ENCODE data around the gene SHROOM2.
A peak's percentile ranks its signal among the peaks of the same experiment; 100 is the strongest.

SHROOM2 gene

GRCh38 chrX:9897761-9898161 is 111.5 kb downstream of the SHROOM2 start:
- no peak overlapping the region for H3K27ac ChIP-seq
- DNase-seq (ENCODE audit: low spot score), result no peak
- ChIA-PET CTCF (no interaction called here), POLR2A (ENCODE audit: low non-redundant PET) (no interaction called here)
- no peak for TF ChIP-seq CTCF (conservative IDR thresholded peaks at IDR 0.05; ENCODE audit: low read depth)

DNA sequence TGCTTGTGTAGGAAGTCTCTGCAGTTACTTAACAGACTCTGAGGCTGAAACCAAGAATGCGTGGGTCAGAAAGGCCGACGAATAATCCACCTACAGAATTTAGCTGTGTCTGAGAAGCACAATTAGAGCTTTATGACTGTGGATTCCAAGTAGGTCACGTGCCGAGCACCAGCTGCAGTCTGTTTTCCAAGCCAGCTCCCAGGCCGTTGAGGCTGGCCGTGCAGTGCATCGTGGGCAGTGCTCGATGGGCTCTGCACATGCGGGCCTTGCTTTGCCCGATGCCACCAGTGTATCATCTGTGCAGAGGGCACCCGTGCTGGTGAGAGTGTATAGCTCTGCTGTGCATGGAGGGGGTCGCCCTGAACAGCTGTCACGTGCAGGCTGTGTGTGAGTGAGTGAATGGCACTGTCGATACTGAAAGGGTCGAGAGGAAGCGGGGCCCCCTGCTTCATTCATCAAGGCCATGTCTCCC is 113.4 kb downstream of the SHROOM2 start:
- POLR2A ChIA-PET (ENCODE audit: low non-redundant PET), result no interaction called here
- CTCF ChIA-PET, result no interaction called here
- no peak overlapping the region for H3K27ac ChIP-seq
- DNase-seq (ENCODE audit: low spot score), result no peak
- TF ChIP-seq CTCF (conservative IDR thresholded peaks at IDR 0.05; ENCODE audit: low read depth), result no peak

- peak; percentile 50 for DNase-seq (ENCODE audit: low spot score)
- CTCF ChIA-PET, result interaction anchor here (0.6 kb wide), 1 partner anchor 1714 kb away, joined by 6 read pairs; no protein-coding TSS in a partner anchor
- peak overlapping the region; percentile 82 for H3K27ac ChIP-seq
These were observed 116.4 kb downstream of the SHROOM2 start for GRCh38 chrX:9902656-9903055.

DNA sequence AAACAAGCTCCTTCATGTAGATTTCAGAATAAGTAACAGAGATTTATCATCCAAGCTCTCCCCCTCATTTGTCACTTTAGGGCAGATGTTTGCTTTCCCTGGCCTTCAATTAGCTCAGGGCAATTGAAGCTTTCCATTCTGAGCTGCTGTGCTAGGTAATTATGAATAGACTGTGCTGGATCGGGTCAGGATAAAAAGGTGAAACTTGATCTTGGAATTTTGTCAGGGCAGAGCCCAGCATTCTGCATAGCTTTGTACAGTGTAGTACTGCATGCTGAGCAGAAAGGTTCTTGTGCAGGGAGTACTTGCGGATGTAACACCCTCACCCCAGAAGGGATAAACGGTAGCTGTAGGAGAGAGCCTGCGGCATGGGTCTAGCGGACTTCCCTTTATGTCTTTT is 116.9 kb downstream of the SHROOM2 start:
- POLR2A ChIA-PET (ENCODE audit: low non-redundant PET), result interaction anchor here (0.6 kb wide), 1 partner anchor 12 kb away, joined by 3 read pairs; no protein-coding TSS in a partner anchor
- TF ChIP-seq CTCF (conservative IDR thresholded peaks at IDR 0.05; ENCODE audit: low read depth), result no peak
- CTCF ChIA-PET, result interaction anchor here (0.6 kb wide), 1 partner anchor 1714 kb away, joined by 6 read pairs; no protein-coding TSS in a partner anchor
- H3K27ac ChIP-seq, result peak overlapping the region; percentile 82
- DNase-seq (ENCODE audit: low spot score), result no peak

More at GRCh38 chrX:9902656-9903055, 116.4 kb downstream of the SHROOM2 start:
- POLR2A ChIA-PET (ENCODE audit: low non-redundant PET), result interaction anchor here (0.6 kb wide), 1 partner anchor 11 kb away, joined by 3 read pairs; no protein-coding TSS in a partner anchor
- TF ChIP-seq CTCF (conservative IDR thresholded peaks at IDR 0.05; ENCODE audit: low read depth), result no peak

DNA sequence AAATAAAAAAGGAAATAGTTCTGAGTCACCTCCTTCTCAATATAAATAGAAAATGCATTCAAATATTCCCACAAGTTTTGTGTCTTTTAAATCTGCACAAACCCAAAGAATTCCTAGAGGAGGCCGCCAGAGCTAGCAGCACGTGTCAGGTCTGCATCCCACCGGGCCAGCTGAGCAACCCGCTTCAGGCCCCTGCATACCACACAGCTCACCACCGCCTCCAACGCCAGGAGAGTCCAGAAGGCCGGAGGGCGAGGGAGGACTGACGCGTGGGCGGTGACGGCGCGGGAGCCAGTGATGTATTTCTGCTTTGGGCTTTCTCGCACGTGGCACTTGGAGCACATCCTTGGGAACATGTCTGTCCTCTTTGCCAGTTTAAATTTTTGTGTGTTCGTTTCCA is 119.1 kb downstream of the SHROOM2 start:
- no peak overlapping the region for H3K27ac ChIP-seq
- no peak for TF ChIP-seq CTCF (conservative IDR thresholded peaks at IDR 0.05; ENCODE audit: low read depth)
- CTCF ChIA-PET, result interaction anchor here (0.6 kb wide), 1 partner anchor 1089 kb away, joined by 5 read pairs; no protein-coding TSS in a partner anchor
- no peak for DNase-seq (ENCODE audit: low spot score)
- POLR2A ChIA-PET (ENCODE audit: low non-redundant PET), result no interaction called here

DNA sequence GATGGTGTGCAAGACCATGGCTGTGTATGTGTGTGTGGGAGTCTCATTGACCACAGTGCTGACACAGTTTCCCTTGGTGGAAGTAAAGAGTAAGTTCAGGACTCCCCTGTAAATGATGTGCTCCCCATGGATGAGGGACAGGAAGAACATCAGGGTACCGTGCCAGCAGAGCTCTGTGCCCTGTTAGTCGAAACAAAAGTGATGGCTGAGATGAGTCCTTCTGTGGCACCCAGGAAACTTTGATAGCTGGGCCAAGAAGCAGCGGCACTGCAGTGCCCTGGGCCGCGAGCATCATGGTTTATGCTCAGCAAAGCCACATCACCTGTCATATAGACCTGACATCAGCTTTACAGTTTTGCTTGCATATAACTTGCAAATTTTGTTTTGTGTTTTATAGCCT is 119.5 kb downstream of the SHROOM2 start:
- ChIA-PET CTCF (interaction anchor here (0.6 kb wide), 1 partner anchor 1089 kb away, joined by 5 read pairs; no protein-coding TSS in a partner anchor), POLR2A (ENCODE audit: low non-redundant PET) (no interaction called here)
- no peak for TF ChIP-seq CTCF (conservative IDR thresholded peaks at IDR 0.05; ENCODE audit: low read depth)
- DNase-seq (ENCODE audit: low spot score), result no peak
- H3K27ac ChIP-seq, result no peak overlapping the region

Measured in RWPE1 (cell line).